Retinal pigment epithelial cell (primary cell): ENCODE data around the gene DAZL.

Source experiments
- DNase-seq: peaks from one replicate; pipeline ENCODE4 v3.0.0-alpha.2; 2010; ENCODE audit warnings: low read depth
- H3K4me3 ChIP-seq: 2 replicates; pipeline ENCODE4 v1.5.1; 2011; ENCODE audit warnings: mild to moderate bottlenecking, low read length, control low read depth, moderate library complexity
- CTCF ChIP-seq: conservative IDR thresholded peaks from 2 replicates; pipeline ENCODE4 v1.5.1; 2011; ENCODE audit warnings: low read depth, low read length, control low read depth, inconsistent platforms

Gene DAZL

GRCh38 chr3:16552757-16553156 lies 52.5 kb downstream of the DAZL start:
- H3K4me3 ChIP-seq = no peak overlapping the region
- DNase-seq = no peak
- no peak for TF ChIP-seq CTCF

GRCh38 chr3:16551342-16551976 lies 53.8 kb downstream of the DAZL start:
- no peak overlapping the region for H3K4me3 ChIP-seq
- no peak for DNase-seq
- TF ChIP-seq CTCF = no peak

GRCh38 chr3:16550676-16551341 lies 54.4 kb downstream of the DAZL start:
- DNase-seq = peak; percentile 37
- no peak overlapping the region for H3K4me3 ChIP-seq
- peak; percentile 83 for TF ChIP-seq CTCF

- H3K4me3 ChIP-seq = no peak overlapping the region
- DNase-seq = no peak
- no peak for TF ChIP-seq CTCF
These were observed 54.9 kb downstream of the DAZL start for GRCh38 chr3:16550305-16550675.

GRCh38 chr3:16548721-16549120 lies 56.5 kb downstream of the DAZL start:
- no peak for DNase-seq
- H3K4me3 ChIP-seq = no peak overlapping the region

GRCh38 chr3:16547561-16548357 lies 57.5 kb downstream of the DAZL start:
- DNase-seq = no peak
- no peak for TF ChIP-seq CTCF
- H3K4me3 ChIP-seq = no peak overlapping the region

More at GRCh38 chr3:16548721-16549120, 56.5 kb downstream of the DAZL start:
- no peak for TF ChIP-seq CTCF
